Suprapubic skin (tissue), 3 donors: ENCODE data around the gene FKBP3.

Experiments
- EP300 ChIP-seq: sonication (generic); formaldehyde crosslinking; IDR thresholded peaks from one replicate; pipeline ENCODE4 v1.6.1; 2017; ENCODE audit warnings: antibody characterized with exemption
- TF ChIP-seq, protein P1 (sequence below), 2 donors: fragments of 200-600 bp in 1 of 2; fragments of 450-650 bp in 1 of 2; sonication (generic) in 1 of 2; IDR thresholded peaks; one replicate each; pipeline ENCODE4 v1.5.1; 2016 to 2019; ENCODE audit warnings: antibody characterized with exemption in 2 of 2, mild to moderate bottlenecking in 1 of 2, moderate library complexity in 1 of 2

DNA sequence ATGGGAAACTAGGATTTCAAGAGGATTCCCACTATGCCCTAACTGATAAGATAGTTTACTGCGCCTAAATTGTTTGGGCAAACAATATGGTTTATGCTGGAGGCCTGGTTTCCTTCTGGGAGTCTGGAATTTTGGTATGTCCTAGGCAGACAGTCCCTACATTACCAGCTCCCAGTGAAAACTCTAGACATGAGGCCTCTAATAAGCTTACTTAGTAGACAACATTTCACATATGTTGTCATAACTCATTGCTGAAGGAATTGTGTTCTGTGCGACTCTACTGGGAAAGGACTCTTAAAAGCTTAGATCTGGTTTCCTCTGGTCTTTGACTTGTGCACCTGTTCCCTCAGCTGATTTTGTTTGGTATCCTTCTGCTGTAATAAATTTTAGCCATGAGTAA, 68.3 kb downstream of the FKBP3 start:
- TF ChIP-seq EP300, result no peak
- TF ChIP-seq, protein P1, sequence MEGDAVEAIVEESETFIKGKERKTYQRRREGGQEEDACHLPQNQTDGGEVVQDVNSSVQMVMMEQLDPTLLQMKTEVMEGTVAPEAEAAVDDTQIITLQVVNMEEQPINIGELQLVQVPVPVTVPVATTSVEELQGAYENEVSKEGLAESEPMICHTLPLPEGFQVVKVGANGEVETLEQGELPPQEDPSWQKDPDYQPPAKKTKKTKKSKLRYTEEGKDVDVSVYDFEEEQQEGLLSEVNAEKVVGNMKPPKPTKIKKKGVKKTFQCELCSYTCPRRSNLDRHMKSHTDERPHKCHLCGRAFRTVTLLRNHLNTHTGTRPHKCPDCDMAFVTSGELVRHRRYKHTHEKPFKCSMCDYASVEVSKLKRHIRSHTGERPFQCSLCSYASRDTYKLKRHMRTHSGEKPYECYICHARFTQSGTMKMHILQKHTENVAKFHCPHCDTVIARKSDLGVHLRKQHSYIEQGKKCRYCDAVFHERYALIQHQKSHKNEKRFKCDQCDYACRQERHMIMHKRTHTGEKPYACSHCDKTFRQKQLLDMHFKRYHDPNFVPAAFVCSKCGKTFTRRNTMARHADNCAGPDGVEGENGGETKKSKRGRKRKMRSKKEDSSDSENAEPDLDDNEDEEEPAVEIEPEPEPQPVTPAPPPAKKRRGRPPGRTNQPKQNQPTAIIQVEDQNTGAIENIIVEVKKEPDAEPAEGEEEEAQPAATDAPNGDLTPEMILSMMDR (IDR thresholded peaks at IDR 0.05), result no peak
